Right lobe of liver (tissue), 6 donors: ENCODE data around the gene MGAT4A. TPM values are rescaled to one million over a fixed set of nuclear protein-coding genes. Genes with fewer than 3 reads are reported as not detected.

Source experiments
- ATAC-seq, 4 donors: fragments of 200-7000 bp; cut with Tn5 transposase; one replicate each; pipeline ENCODE4 v1.9.1; 2020; ENCODE audit warnings: mild to moderate bottlenecking in 4 of 4, moderate library complexity in 4 of 4
- DNase-seq, 3 donors: peaks; one replicate each; pipeline ENCODE4 v3.0.0-alpha.2; 2020
- H3K27ac ChIP-seq, 3 donors: fragments of 200-600 bp; one replicate each; pipeline ENCODE4 v1.8.0; 2022
- H3K27me3 ChIP-seq, 2 donors: fragments of 200-600 bp; one replicate each; pipeline ENCODE4 v1.8.0; 2022
- H3K36me3 ChIP-seq, 4 donors: fragments of 200-600 bp; sonication (generic) in 1 of 4; one replicate each; pipeline versions ENCODE4 v1.5.1 to v1.8.0; 2017 to 2022; ENCODE audit warnings: control low read depth in 1 of 4
- H3K4me1 ChIP-seq, 4 donors: fragments of 200-600 bp; sonication (generic) in 1 of 4; one replicate each; pipeline versions ENCODE4 v1.5.1 to v1.8.0; 2017 to 2022; ENCODE audit warnings: control low read depth in 1 of 4
- H3K4me3 ChIP-seq, 3 donors: fragments of 200-600 bp; one replicate each; pipeline ENCODE4 v1.8.0; 2022
- H3K9me3 ChIP-seq, 4 donors: fragments of 200-600 bp; sonication (generic) in 1 of 4; one replicate each; pipeline versions ENCODE4 v1.5.1 to v1.8.0; 2017 to 2022; ENCODE audit warnings: control low read depth in 1 of 4
- CTCF ChIP-seq, 4 donors: fragments of 200-600 bp in 3 of 4; fragments of 450-650 bp in 1 of 4; IDR thresholded peaks; one replicate each; pipeline versions ENCODE4 v1.5.1 to v1.8.0; 2016 to 2022; ENCODE audit warnings: antibody characterized with exemption in 4 of 4, mild to moderate bottlenecking in 2 of 4
- POLR2A ChIP-seq: fragments of 450-650 bp; IDR thresholded peaks from one replicate; pipeline ENCODE4 v1.6.1; 2017; ENCODE audit warnings: antibody characterized with exemption, mild to moderate bottlenecking
- WGBS: methylation state at CpG from one replicate; pipeline ENCODE4 v1.1.6; 2018; ENCODE audit warnings: low coverage, low lambda C conversion rate; ENCODE audit not compliant: insufficient coverage; ENCODE audit errors: missing lambda C conversion rate; 5-methylcytosine and 5-hydroxymethylcytosine counted together
- intact Hi-C, 2 donors: fragments of 100-400 bp; cut with DNase I; formaldehyde crosslinking; loops; one replicate each; pipeline versions ENCODE4 v1.11.2 to v1.14.1; 2022
- total RNA-seq, 6 experiments: library from RNA; depleted of rRNA in 2 of 6; stranded (reverse); fragments of >200 nt in 2 of 6; fragmentation: NEBNext Ultra II Directional in 3 of 6; extraction: Animal tissue kit (Norgen Biotek cat#: 25700) in 3 of 6; gene quantifications; one replicate each; pipeline versions ENCODE4 v1.1.0 to v1.2.4, GENCODE V29; 2016 to 2023
- donor health status: DM: no; HTN: yes; CAD: no.
- donor health status: DM: no; HTN: no; CAD: no.
- donor health status: DM: no; HTN: no; CAD: no.
- donor health status: DM: no; HTN: yes; CAD: no.
- donor health status: DM: no; HTN: yes; CAD: no.

Gene MGAT4A
- total RNA-seq, 6 experiments from 2014 or later: 7.8 to 16.0 (median 11.7) TPM

- TF ChIP-seq CTCF (IDR thresholded peaks at IDR 0.05) (no peak), POLR2A (no peak)
- no peaks in the 10 kb centered on the region for H3K36me3 ChIP-seq
- H3K4me3 ChIP-seq: no peak overlapping the region
- intact Hi-C loops: no loop called here
- H3K27ac ChIP-seq: no peak overlapping the region
- ATAC-seq (no peak), DNase-seq (no peak)
- no peaks in the 10 kb centered on the region for H3K9me3 ChIP-seq
- no peaks in the 10 kb centered on the region for H3K27me3 ChIP-seq
- peaks cover 0 to 17% (median 10%) of the 10 kb centered on the region in 4 donors for H3K4me1 ChIP-seq
- WGBS: 59% methylated on average over 4 of the region's 4 CpGs
Measured at GRCh38 chr2:98710734-98711133, 20.2 kb downstream of the MGAT4A start.

GRCh38 chr2:98709535-98709934 lies 21.4 kb downstream of the MGAT4A start:
- no peak for TF ChIP-seq POLR2A
- TF ChIP-seq CTCF (IDR thresholded peaks at IDR 0.05): no peak
- Histone ChIP-seq H3K9me3 (no peaks in the 10 kb centered on the region), H3K36me3 (no peaks in the 10 kb centered on the region), H3K4me1 (peaks cover 0 to 27% (median 14%) of the 10 kb centered on the region in 4 donors), H3K27ac (peak overlapping the region in 2 of 3 donors; percentile 24 to 54), H3K27me3 (no peaks in the 10 kb centered on the region), H3K4me3 (no peak overlapping the region)
- DNase-seq (peak in 1 of 3 donors; percentile 78), ATAC-seq (peak; percentile 75 to 88 (median 78))
- intact Hi-C loops: no loop called here

GRCh38 chr2:98708396-98709186 lies 22.3 kb downstream of the MGAT4A start:
- ATAC-seq (no peak), DNase-seq (no peak)
- H3K9me3 ChIP-seq: no peaks in the 10 kb centered on the region
- 88% methylated on average over 4 of the region's 6 CpGs for WGBS
- H3K4me3 ChIP-seq: no peak overlapping the region
- peaks cover 0 to 36% (median 19%) of the 10 kb centered on the region in 4 donors for H3K4me1 ChIP-seq
- peak overlapping the region in 2 of 3 donors; percentile 24 to 54 for H3K27ac ChIP-seq
- H3K36me3 ChIP-seq: no peaks in the 10 kb centered on the region
- intact Hi-C loops: no loop called here
- no peaks in the 10 kb centered on the region for H3K27me3 ChIP-seq
- no peak for TF ChIP-seq POLR2A
- TF ChIP-seq CTCF (IDR thresholded peaks at IDR 0.05): no peak

GRCh38 chr2:98706591-98706990 lies 24.3 kb downstream of the MGAT4A start:
- ATAC-seq (no peak), DNase-seq (no peak)
- intact Hi-C loops: no loop called here
- no peaks in the 10 kb centered on the region for H3K36me3 ChIP-seq
- peaks cover 0 to 56% (median 29%) of the 10 kb centered on the region in 4 donors for H3K4me1 ChIP-seq
- H3K27ac ChIP-seq: no peak overlapping the region
- H3K4me3 ChIP-seq: no peak overlapping the region
- TF ChIP-seq POLR2A (no peak), CTCF (IDR thresholded peaks at IDR 0.05) (no peak)
- H3K9me3 ChIP-seq: no peaks in the 10 kb centered on the region
- H3K27me3 ChIP-seq: no peaks in the 10 kb centered on the region
- WGBS: 96% methylated on average over 2 of the region's 2 CpGs
